Activated naive CD8-positive, alpha-beta T cell (primary cell): Measurements from ENCODE around the gene CCT5.

Experiments used
- H3K27ac Mint-ChIP-seq: one replicate; pipeline ENCODE4 v1.8.0; 2021; ENCODE audit warnings: mixed read lengths
- H3K27me3 Mint-ChIP-seq: one replicate; pipeline ENCODE4 v1.8.0; 2021; ENCODE audit warnings: mixed read lengths
- H3K36me3 Mint-ChIP-seq: one replicate; pipeline ENCODE4 v1.8.0; 2021; ENCODE audit warnings: mixed read lengths
- H3K4me1 Mint-ChIP-seq: one replicate; pipeline ENCODE4 v1.8.0; 2021; ENCODE audit warnings: low read depth, mixed read lengths
- H3K4me3 Mint-ChIP-seq: one replicate; pipeline ENCODE4 v1.8.0; 2021; ENCODE audit warnings: mild to moderate bottlenecking, mixed read lengths
- H3K9me3 Mint-ChIP-seq: one replicate; pipeline ENCODE4 v1.8.0; 2021; ENCODE audit warnings: low read depth, mixed read lengths

The CCT5 gene

DNA sequence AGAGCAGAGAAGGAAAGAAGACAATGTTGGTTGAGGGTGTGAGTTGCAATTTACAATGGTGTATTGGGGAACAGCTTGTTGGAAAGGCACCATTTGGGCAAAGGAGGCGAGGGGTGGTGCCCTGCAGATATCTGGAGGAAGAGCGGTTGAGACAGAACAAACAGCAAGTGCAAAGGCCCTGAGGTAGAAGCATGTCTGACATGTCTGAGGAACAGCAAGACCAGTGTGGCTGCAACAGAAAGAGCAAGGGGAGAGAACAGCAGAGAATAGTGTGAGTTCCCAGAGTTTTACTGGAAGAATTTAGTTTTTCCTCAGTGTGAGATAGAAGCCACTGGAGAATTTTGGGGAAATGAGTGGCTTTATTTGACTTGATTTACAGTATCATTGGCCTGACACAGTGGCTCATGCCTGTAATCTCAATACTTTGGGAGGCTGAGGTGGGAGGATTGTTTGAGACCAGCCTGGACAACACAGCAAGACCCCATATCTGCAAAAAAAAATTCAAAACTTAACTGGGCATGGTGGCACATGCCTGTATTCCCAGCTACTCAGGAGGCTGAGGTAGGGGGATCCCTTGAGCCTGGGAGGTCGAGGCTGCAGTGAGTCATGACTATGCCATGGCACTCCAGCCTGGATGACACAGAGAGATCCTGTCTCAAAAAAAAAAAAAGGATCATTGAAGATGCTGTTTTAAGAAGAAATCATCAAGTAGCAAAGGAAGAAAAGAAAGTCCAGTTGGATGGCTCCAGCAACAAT lies 44.0 kb downstream of the CCT5 start:
- Mint-ChIP-seq H3K9me3 (no peaks in the 10 kb centered on the region), H3K4me1 (no peaks in the 10 kb centered on the region), H3K27me3 (peaks cover 4% of the 10 kb centered on the region), H3K27ac (no peak overlapping the region), H3K36me3 (no peaks in the 10 kb centered on the region), H3K4me3 (no peak overlapping the region)

DNA sequence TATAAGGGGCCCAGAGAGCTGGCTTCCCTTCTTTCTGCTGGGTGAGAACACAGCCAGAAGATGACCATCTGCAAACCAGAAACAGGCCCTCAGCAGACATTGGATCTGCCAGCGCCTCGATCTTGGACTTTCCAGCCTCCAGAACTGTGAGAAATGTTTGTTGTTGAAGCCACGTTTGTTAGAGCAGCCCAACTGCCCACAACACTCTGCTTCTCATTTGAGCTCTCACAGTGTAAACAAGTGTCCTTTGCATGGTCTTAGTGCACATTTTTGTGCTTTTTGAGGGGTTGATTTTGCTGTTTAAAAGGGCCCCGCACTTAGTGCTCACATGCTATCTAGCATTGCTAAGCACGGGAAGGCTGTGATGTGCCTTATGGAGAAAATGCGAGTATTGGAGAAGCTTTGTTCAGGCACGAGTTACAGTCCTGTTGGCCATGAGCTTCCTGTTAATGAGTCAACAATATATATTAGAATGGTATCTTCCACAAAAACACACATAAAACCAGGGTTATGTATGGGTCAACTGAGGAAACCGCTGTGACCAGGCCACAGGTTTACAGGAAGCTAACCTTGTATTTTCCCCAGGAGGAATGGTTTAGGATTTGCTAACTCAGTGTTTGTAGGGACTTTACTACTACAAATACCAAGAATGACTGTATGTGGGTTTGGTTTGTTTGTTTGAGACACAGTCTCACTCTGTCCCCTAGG lies 45.7 kb downstream of the CCT5 start:
- H3K36me3 Mint-ChIP-seq: no peaks in the 10 kb centered on the region
- H3K9me3 Mint-ChIP-seq: no peaks in the 10 kb centered on the region
- no peak overlapping the region for H3K27ac Mint-ChIP-seq
- peaks cover 4% of the 10 kb centered on the region for H3K27me3 Mint-ChIP-seq
- H3K4me1 Mint-ChIP-seq: no peaks in the 10 kb centered on the region
- H3K4me3 Mint-ChIP-seq: no peak overlapping the region

DNA sequence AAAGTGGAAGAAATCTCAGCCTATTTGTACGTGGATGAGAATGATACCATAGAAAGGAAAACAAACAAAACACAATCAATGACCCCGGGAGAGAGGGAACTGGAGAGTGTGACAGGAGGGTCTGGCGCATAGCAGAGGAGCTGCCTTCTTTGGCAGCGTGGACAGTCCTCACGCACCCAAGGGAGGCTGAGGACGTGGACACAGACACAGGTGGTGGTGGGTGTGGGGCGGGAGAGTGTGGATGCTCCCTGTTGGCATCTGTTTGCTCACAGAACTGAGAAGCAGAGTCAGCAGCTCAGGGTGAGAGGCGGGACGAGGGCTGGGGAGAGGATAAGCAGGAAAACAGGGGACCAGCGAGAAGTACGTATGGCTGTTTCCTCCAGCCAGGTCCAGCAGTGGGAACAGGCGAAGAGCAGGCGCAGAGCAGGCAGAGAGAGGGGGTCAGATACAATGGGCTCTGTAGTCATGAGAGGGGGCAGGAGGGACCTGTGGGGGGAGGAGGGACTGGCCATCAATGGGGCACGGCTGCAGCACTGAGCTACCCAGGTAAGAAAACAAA lies 47.6 kb downstream of the CCT5 start:
- H3K36me3 Mint-ChIP-seq: no peaks in the 10 kb centered on the region
- H3K4me1 Mint-ChIP-seq: no peaks in the 10 kb centered on the region
- no peak overlapping the region for H3K4me3 Mint-ChIP-seq
- H3K27ac Mint-ChIP-seq: no peak overlapping the region
- peaks cover 4% of the 10 kb centered on the region for H3K27me3 Mint-ChIP-seq
- no peaks in the 10 kb centered on the region for H3K9me3 Mint-ChIP-seq

DNA sequence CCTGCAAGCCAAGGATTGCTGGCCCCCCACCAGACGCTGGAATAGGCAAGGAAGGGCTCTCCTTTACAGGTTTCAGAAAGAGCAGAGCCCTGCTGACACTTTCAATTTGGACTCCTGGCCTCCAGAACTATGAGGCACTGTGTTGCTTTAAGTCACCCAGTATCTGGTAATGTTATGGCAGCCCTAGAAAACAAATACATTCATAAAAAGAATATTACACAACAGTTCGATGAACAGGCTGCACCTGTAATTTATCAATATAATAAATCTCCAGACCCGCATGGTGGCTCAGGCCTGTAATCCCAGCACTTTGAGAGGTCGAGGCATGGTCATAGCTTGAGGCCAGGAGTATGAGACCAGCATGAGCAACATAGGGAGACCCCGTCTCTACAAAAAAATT lies 50.2 kb downstream of the CCT5 start:
- no peak overlapping the region for H3K27ac Mint-ChIP-seq
- no peaks in the 10 kb centered on the region for H3K4me1 Mint-ChIP-seq
- no peak overlapping the region for H3K4me3 Mint-ChIP-seq
- peaks cover 4% of the 10 kb centered on the region for H3K27me3 Mint-ChIP-seq
- no peaks in the 10 kb centered on the region for H3K36me3 Mint-ChIP-seq
- H3K9me3 Mint-ChIP-seq: no peaks in the 10 kb centered on the region

DNA sequence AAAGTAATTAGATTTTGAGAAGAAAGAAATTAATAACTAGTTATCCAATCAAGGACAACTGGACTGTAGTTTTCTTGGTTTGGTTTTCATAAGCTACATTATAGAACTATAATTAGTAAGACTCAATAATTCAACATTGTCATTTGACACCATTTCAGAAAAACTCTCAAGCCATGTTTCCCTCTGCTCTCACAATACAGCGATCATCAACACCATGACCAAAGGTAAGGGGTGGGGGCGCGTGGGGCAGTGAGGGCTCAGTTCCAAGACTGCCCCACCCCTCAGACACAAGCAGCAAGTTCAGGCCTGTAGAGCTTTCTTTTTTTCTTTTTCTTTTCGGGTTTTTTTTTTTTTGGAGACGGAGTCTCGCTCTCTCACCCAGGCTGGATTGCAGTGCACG lies 51.2 kb downstream of the CCT5 start:
- no peaks in the 10 kb centered on the region for H3K9me3 Mint-ChIP-seq
- no peaks in the 10 kb centered on the region for H3K36me3 Mint-ChIP-seq
- H3K27ac Mint-ChIP-seq: no peak overlapping the region
- H3K27me3 Mint-ChIP-seq: peaks cover 4% of the 10 kb centered on the region
- H3K4me3 Mint-ChIP-seq: no peak overlapping the region
- H3K4me1 Mint-ChIP-seq: no peaks in the 10 kb centered on the region

- H3K4me3 Mint-ChIP-seq: no peak overlapping the region
- H3K9me3 Mint-ChIP-seq: no peaks in the 10 kb centered on the region
- no peaks in the 10 kb centered on the region for H3K27me3 Mint-ChIP-seq
Observed at GRCh38 chr5:10301842-10302610, 51.9 kb downstream of the CCT5 start.

GRCh38 chr5:10303201-10303600 lies 53.1 kb downstream of the CCT5 start:
- Mint-ChIP-seq H3K36me3 (no peaks in the 10 kb centered on the region), H3K27ac (no peak overlapping the region), H3K4me3 (no peak overlapping the region), H3K4me1 (peaks cover 5% of the 10 kb centered on the region), H3K27me3 (peaks cover 4% of the 10 kb centered on the region), H3K9me3 (no peaks in the 10 kb centered on the region)

More at GRCh38 chr5:10301842-10302610, 51.9 kb downstream of the CCT5 start:
- H3K4me1 Mint-ChIP-seq: no peaks in the 10 kb centered on the region
- no peak overlapping the region for H3K27ac Mint-ChIP-seq
- H3K36me3 Mint-ChIP-seq: no peaks in the 10 kb centered on the region

- Mint-ChIP-seq H3K27ac (no peak overlapping the region), H3K36me3 (peaks cover 2% of the 10 kb centered on the region), H3K27me3 (peaks cover 4% of the 10 kb centered on the region), H3K4me3 (no peak overlapping the region), H3K4me1 (peaks cover 5% of the 10 kb centered on the region), H3K9me3 (no peaks in the 10 kb centered on the region)
Observed at GRCh38 chr5:10303699-10304170, 53.7 kb downstream of the CCT5 start.

- Mint-ChIP-seq H3K4me3 (no peak overlapping the region), H3K27ac (no peak overlapping the region), H3K27me3 (peaks cover 4% of the 10 kb centered on the region), H3K9me3 (no peaks in the 10 kb centered on the region), H3K4me1 (peaks cover 5% of the 10 kb centered on the region), H3K36me3 (peaks cover 2% of the 10 kb centered on the region)
Observed at GRCh38 chr5:10304932-10305331, 54.9 kb downstream of the CCT5 start.

- Mint-ChIP-seq H3K4me1 (peaks cover 5% of the 10 kb centered on the region), H3K9me3 (no peaks in the 10 kb centered on the region), H3K27ac (no peak overlapping the region), H3K4me3 (peak overlapping the region; percentile 2), H3K36me3 (peaks cover 2% of the 10 kb centered on the region), H3K27me3 (peaks cover 8% of the 10 kb centered on the region)
Observed at GRCh38 chr5:10306114-10306513, 56.0 kb downstream of the CCT5 start.

DNA sequence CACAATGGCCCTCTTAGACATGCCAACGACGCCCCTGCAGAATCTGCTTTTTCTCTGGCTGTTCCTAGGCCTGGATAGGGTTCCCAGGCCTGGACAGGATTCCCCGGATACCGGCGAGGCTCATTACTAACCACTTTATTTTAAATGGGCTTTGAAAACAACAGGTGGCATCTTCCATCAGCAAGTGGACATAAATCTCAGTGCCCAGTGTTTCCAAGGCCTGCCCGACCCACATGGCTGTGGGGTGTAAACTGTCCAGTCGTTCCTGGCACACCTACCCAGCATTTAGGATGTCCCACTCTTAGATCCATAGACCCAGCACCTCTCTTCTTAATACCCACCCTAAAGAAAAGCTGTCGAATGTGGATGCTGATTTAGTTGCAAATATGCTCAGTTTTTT lies 56.7 kb downstream of the CCT5 start:
- Mint-ChIP-seq H3K27ac (no peak overlapping the region), H3K27me3 (peaks cover 8% of the 10 kb centered on the region), H3K36me3 (peaks cover 2% of the 10 kb centered on the region), H3K9me3 (no peaks in the 10 kb centered on the region), H3K4me3 (peak overlapping the region; percentile 88), H3K4me1 (peaks cover 5% of the 10 kb centered on the region)

DNA sequence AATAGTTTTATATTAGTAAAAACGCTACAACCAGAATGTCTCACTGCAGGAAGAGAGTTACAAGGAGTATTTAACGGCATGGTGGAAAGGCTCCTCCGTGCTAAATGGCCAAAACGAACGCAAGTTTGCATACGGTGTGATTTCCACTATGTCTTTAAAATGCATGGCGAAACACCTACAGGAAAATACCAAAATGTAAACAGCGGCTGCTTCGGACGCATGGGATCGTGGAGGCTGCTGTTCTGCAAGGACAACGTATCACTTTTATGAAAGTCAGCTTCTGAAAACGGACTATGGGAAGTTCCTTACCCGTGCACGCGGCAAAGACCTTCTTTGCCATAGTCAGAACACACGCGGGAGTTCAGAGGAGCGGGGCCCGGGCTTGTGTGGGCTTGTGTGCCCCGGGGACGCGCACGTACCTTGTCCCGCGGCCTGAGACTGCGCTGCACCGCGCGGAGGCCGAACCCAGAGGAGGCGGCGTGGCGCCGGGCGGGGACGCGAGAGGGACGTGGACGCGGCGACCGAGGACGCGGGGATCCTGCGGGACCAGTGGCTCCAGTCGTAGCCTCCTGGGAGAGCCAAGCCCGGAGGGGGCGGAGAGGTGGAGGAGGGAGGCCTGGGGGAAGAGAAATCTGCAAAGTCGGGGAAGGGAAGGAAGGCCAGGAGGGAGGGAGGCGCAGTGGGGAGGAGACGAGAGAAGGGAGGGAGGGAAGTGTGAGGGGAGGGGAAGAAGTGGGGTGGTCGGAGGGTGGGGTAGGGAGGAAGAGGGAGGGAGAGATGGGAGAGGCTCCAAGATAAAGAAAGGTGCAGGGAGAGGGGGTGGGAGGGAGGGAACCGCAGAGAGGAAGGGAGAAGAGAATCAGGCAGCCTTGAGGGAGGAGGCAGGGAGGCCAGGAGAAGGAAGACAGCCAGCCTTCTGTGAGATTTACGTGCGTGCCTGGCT lies 57.4 kb downstream of the CCT5 start, which contains the start of gene CMBL:
Gene CMBL (minus strand): TSS at position 697 of the 943 bp plus-strand sequence. CDS start 17,140 bp downstream, outside the sequence.
- Mint-ChIP-seq H3K4me3 (peak within 1 kb of the TSS; percentile 88), H3K27me3 (peaks cover 8% of the 10 kb centered on the region), H3K36me3 (peaks cover 2% of the 10 kb centered on the region), H3K4me1 (peaks cover 5% of the 10 kb centered on the region), H3K27ac (peak within 1 kb of the TSS; percentile 19), H3K9me3 (no peaks in the 10 kb centered on the region)

GRCh38 chr5:10308844-10309243 lies 58.8 kb downstream of the CCT5 start:
- peaks cover 2% of the 10 kb centered on the region for H3K36me3 Mint-ChIP-seq
- no peak overlapping the region for H3K27ac Mint-ChIP-seq
- H3K4me1 Mint-ChIP-seq: peaks cover 5% of the 10 kb centered on the region
- H3K9me3 Mint-ChIP-seq: no peaks in the 10 kb centered on the region
- H3K27me3 Mint-ChIP-seq: peaks cover 10% of the 10 kb centered on the region
- peak overlapping the region; percentile 42 for H3K4me3 Mint-ChIP-seq
